Measurements from ENCODE around the gene METTL8. TPM values are rescaled to one million over a fixed set of nuclear protein-coding genes. Genes with fewer than 3 reads are reported as not detected.
"Not testable (repeated sequence)": the region's sequence is repeated elsewhere in the genome, so short reads cannot be mapped to it uniquely, and the experiment has no call there.

Gene METTL8
- total RNA-seq, 6 donors from 2014 or later, result 6.1 to 15.4 (median 13.0) TPM

GRCh38 chr2:171419333-171419732 is 14.5 kb downstream of the METTL8 start:
- H3K9me3 ChIP-seq, result peaks cover 0 to 11% (median 7%) of the 10 kb centered on the region in 4 donors
- H3K4me3 ChIP-seq, result no peak overlapping the region
- TF ChIP-seq EP300 (IDR thresholded peaks at IDR 0.05), result no peak
- TF ChIP-seq CTCF (IDR thresholded peaks at IDR 0.05), result no peak
- no peak for TF ChIP-seq POLR2AphosphoS5 (IDR thresholded peaks at IDR 0.05)
- no peak for TF ChIP-seq POLR2A (IDR thresholded peaks at IDR 0.05)
- peaks cover 0 to 5% (median 0%) of the 10 kb centered on the region in 4 donors for H3K4me1 ChIP-seq
- H3K27ac ChIP-seq, result no peak overlapping the region
- H3K27me3 ChIP-seq, result no peaks in the 10 kb centered on the region
- ATAC-seq (ENCODE audit: low FRiP score in 2 of 2) (no peak), DNase-seq (no peak)
- no peaks in the 10 kb centered on the region for H3K36me3 ChIP-seq
- 86 to 90% methylated on average over 2 of the region's 2 CpGs for WGBS, 2 donors

GRCh38 chr2:171416009-171416926 is 17.5 kb downstream of the METTL8 start:
- H3K4me1 ChIP-seq, result peaks cover 0 to 5% (median 0%) of the 10 kb centered on the region in 4 donors
- H3K27me3 ChIP-seq, result no peaks in the 10 kb centered on the region
- H3K9me3 ChIP-seq, result no peaks in the 10 kb centered on the region
- peak in 1 of 2 donors; percentile 89 for DNase-seq
- WGBS, 2 donors, result 33 to 34% methylated on average over 7 of the region's 7 CpGs
- no peak overlapping the region for H3K4me3 ChIP-seq
- TF ChIP-seq CTCF (IDR thresholded peaks at IDR 0.05), result peak; percentile 51 to 76 (median 68)
- TF ChIP-seq POLR2AphosphoS5 (IDR thresholded peaks at IDR 0.05), result no peak
- peak; percentile 94 to 97 for ATAC-seq (ENCODE audit: low FRiP score in 2 of 2)
- no peaks in the 10 kb centered on the region for H3K36me3 ChIP-seq
- H3K27ac ChIP-seq, result no peak overlapping the region

GRCh38 chr2:171414645-171415044 is 19.1 kb downstream of the METTL8 start:
- not testable (repeated sequence) for ATAC-seq (ENCODE audit: low FRiP score in 2 of 2)

GRCh38 chr2:171412571-171413175 is 21.1 kb downstream of the METTL8 start:
- Histone ChIP-seq H3K4me1 (peaks cover 0 to 5% (median 0%) of the 10 kb centered on the region in 4 donors), H3K27me3 (no peaks in the 10 kb centered on the region), H3K4me3 (no peak overlapping the region), H3K9me3 (no peaks in the 10 kb centered on the region), H3K27ac (no peak overlapping the region), H3K36me3 (no peaks in the 10 kb centered on the region)
- ATAC-seq (ENCODE audit: low FRiP score in 2 of 2) (no peak), DNase-seq (no peak)
- WGBS, 2 donors, result 78 to 87% methylated on average over 2 of the region's 2 CpGs
- TF ChIP-seq POLR2AphosphoS5 (IDR thresholded peaks at IDR 0.05) (no peak), CTCF (IDR thresholded peaks at IDR 0.05) (no peak), EP300 (IDR thresholded peaks at IDR 0.05) (no peak), POLR2A (IDR thresholded peaks at IDR 0.05) (no peak)

More at GRCh38 chr2:171414645-171415044, 19.1 kb downstream of the METTL8 start:
- not testable (repeated sequence) for H3K4me1 ChIP-seq, H3K27me3 ChIP-seq, DNase-seq, H3K36me3 ChIP-seq, H3K9me3 ChIP-seq, H3K27ac ChIP-seq, H3K4me3 ChIP-seq
- 81 to 90% methylated on average over 4 of the region's 4 CpGs for WGBS, 2 donors

GRCh38 chr2:171411791-171412483 is 21.9 kb downstream of the METTL8 start:
- no peak overlapping the region for H3K27ac ChIP-seq
- H3K9me3 ChIP-seq, result no peaks in the 10 kb centered on the region
- DNase-seq (no peak), ATAC-seq (ENCODE audit: low FRiP score in 2 of 2) (no peak)
- no peak overlapping the region for H3K4me3 ChIP-seq
- 88% methylated on average over 2 of the region's 2 CpGs for WGBS, 2 donors
- H3K27me3 ChIP-seq, result no peaks in the 10 kb centered on the region
- H3K36me3 ChIP-seq, result no peaks in the 10 kb centered on the region
- TF ChIP-seq CTCF (IDR thresholded peaks at IDR 0.05) (no peak), POLR2A (IDR thresholded peaks at IDR 0.05) (no peak), EP300 (IDR thresholded peaks at IDR 0.05) (no peak), POLR2AphosphoS5 (IDR thresholded peaks at IDR 0.05) (no peak)
- H3K4me1 ChIP-seq, result peaks cover 0 to 5% (median 0%) of the 10 kb centered on the region in 4 donors

Measured in upper lobe of left lung (tissue), 6 donors.